HL-60 (cell line): ENCODE measurements around the gene CDH23.
A peak's percentile ranks its signal among the peaks of the same experiment; 100 is the strongest.

Experiments used
- DNase-seq, 2 experiments: peaks; one replicate each; pipeline ENCODE4 v3.0.0-alpha.2; 2010 to 2020; ENCODE audit warnings: low read depth in 1 of 2, low spot score in 1 of 2
- H3K27ac ChIP-seq: fragments of 250-450 bp; sonication (Bioruptor Pico); replicated peaks from 2 replicates; pipeline ENCODE4 v1.5.1; 2020; ENCODE audit warnings: mild to moderate bottlenecking, moderate library complexity
- H3K27me3 ChIP-seq: fragments of 250-450 bp; sonication (Bioruptor Pico); 2 replicates; pipeline ENCODE4 v1.5.1; 2021; ENCODE audit warnings: mild to moderate bottlenecking, moderate library complexity; ENCODE audit not compliant: insufficient read depth, poor library complexity, severe bottlenecking
- H3K4me3 ChIP-seq: replicated peaks from 2 replicates; pipeline ENCODE4 v1.5.1; 2011; ENCODE audit warnings: mild to moderate bottlenecking, control low read depth, low read length; ENCODE audit not compliant: insufficient read depth
- GABPA ChIP-seq: IDR thresholded peaks from 2 replicates; pipeline ENCODE4 v1.6.1; 2012; ENCODE audit warnings: low read depth
- POLR2AphosphoS5 ChIP-seq: IDR thresholded peaks from 2 replicates; pipeline ENCODE4 v1.6.1; 2012; ENCODE audit warnings: low read depth
- SPI1 ChIP-seq: IDR thresholded peaks from 2 replicates; pipeline ENCODE4 v1.6.1; 2012; ENCODE audit warnings: low read depth, mild to moderate bottlenecking, borderline replicate concordance
- TF ChIP-seq, protein P1 (sequence below): IDR thresholded peaks from one replicate; pipeline ENCODE4 v1.5.1; 2011; ENCODE audit warnings: low read length, control low read depth, inconsistent platforms; ENCODE audit not compliant: insufficient read depth
- TF ChIP-seq, protein P2 (sequence below): IDR thresholded peaks from 2 replicates; pipeline ENCODE4 v1.6.1; 2012; ENCODE audit warnings: low read depth; ENCODE audit not compliant: insufficient replicate concordance

The CDH23 gene

DNA sequence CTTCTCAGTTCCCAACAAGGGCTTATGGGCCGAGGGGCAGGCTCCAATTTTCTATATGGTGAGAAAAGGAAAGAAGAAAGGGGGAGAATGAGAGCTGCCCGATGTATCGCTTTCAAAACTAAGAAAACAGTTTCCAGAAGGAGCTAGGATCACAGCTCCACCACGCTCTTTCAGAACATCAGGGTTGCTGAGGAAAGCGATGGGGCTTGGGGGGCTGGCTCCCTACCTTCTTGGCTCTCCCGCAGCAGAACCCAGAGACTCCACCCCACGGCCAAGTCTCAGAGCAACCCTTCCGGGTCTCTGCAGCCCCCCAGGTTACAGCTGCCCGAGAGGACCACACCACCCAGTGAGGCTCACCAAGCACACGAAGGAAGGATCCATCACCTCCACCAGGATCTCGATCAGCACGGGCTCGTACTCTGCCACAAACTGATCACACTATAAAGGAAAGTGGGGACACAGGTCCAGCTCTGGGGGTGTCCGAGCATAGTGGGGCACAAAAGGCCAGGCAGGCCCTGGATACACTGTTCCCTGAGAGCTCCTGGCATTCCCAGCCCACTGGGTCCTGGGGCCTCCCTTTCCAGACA lies 422.0 kb downstream of the CDH23 start:
- TF ChIP-seq, protein P1, sequence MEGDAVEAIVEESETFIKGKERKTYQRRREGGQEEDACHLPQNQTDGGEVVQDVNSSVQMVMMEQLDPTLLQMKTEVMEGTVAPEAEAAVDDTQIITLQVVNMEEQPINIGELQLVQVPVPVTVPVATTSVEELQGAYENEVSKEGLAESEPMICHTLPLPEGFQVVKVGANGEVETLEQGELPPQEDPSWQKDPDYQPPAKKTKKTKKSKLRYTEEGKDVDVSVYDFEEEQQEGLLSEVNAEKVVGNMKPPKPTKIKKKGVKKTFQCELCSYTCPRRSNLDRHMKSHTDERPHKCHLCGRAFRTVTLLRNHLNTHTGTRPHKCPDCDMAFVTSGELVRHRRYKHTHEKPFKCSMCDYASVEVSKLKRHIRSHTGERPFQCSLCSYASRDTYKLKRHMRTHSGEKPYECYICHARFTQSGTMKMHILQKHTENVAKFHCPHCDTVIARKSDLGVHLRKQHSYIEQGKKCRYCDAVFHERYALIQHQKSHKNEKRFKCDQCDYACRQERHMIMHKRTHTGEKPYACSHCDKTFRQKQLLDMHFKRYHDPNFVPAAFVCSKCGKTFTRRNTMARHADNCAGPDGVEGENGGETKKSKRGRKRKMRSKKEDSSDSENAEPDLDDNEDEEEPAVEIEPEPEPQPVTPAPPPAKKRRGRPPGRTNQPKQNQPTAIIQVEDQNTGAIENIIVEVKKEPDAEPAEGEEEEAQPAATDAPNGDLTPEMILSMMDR, result no peak
- TF ChIP-seq GABPA, result no peak
- TF ChIP-seq, protein P2, sequence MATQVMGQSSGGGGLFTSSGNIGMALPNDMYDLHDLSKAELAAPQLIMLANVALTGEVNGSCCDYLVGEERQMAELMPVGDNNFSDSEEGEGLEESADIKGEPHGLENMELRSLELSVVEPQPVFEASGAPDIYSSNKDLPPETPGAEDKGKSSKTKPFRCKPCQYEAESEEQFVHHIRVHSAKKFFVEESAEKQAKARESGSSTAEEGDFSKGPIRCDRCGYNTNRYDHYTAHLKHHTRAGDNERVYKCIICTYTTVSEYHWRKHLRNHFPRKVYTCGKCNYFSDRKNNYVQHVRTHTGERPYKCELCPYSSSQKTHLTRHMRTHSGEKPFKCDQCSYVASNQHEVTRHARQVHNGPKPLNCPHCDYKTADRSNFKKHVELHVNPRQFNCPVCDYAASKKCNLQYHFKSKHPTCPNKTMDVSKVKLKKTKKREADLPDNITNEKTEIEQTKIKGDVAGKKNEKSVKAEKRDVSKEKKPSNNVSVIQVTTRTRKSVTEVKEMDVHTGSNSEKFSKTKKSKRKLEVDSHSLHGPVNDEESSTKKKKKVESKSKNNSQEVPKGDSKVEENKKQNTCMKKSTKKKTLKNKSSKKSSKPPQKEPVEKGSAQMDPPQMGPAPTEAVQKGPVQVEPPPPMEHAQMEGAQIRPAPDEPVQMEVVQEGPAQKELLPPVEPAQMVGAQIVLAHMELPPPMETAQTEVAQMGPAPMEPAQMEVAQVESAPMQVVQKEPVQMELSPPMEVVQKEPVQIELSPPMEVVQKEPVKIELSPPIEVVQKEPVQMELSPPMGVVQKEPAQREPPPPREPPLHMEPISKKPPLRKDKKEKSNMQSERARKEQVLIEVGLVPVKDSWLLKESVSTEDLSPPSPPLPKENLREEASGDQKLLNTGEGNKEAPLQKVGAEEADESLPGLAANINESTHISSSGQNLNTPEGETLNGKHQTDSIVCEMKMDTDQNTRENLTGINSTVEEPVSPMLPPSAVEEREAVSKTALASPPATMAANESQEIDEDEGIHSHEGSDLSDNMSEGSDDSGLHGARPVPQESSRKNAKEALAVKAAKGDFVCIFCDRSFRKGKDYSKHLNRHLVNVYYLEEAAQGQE, result no peak
- no peak for TF ChIP-seq POLR2AphosphoS5
- no peak for TF ChIP-seq SPI1
- H3K27me3 ChIP-seq, result no peaks in the 10 kb centered on the region
- peak overlapping the region; percentile 78 for H3K27ac ChIP-seq
- no peak overlapping the region for H3K4me3 ChIP-seq
- DNase-seq, result no peak

DNA sequence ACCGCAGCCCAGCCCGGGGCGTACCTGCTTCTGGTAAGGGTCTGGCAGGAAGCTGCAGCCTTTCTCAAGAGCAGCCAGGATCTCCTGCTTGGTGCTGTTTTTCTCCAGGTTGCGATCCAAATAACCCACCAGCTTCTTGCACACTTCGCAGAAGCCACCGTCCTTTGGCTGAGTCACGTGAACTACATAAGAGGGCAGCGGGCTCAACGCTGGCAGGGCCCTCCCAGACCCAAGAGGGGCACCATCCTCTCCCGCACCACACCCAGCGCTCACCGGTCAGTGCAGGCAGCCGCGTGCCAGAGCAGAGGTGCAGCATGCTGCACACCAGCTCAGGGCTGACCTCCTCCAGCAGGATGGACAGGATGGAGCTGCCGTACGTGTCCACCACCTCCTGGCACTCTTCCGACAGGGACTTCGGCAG lies 422.7 kb downstream of the CDH23 start:
- Histone ChIP-seq H3K27ac (peak overlapping the region; percentile 78; the same call in 1 of the 2 replicates), H3K27me3 (no peaks in the 10 kb centered on the region), H3K4me3 (no peak overlapping the region)
- TF ChIP-seq, protein P2, result no peak
- TF ChIP-seq POLR2AphosphoS5 (no peak), SPI1 (no peak), GABPA (no peak)
- TF ChIP-seq, protein P1, result no peak
- DNase-seq, result no peak

DNA sequence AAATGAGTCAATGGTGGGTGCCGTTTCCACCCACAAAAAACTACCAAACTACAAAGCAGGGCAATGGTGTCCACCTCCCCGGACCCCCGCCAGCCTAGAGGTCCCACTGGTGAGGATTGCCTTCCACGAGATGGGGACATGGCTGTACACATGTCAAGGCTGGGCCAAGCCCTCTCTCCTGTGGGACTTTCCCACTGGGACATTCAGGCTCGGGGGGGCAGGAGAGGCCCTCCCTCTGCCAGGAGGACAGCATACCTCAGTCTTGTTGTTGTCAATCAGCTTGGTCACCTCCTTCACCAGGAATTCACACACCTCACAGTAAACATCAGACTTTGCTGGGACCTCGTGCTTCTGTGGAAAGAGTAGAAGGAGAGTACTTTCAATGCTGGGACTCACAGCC lies 423.3 kb downstream of the CDH23 start:
- no peak overlapping the region for H3K27ac ChIP-seq
- DNase-seq, result no peak
- TF ChIP-seq, protein P1, result no peak
- TF ChIP-seq, protein P2, result no peak
- TF ChIP-seq SPI1 (no peak), POLR2AphosphoS5 (no peak), GABPA (no peak)
- H3K4me3 ChIP-seq, result no peak overlapping the region
- no peaks in the 10 kb centered on the region for H3K27me3 ChIP-seq
